MCF 10A (cell line): ENCODE data around the gene ZFYVE28. TPM values are rescaled to one million over a fixed set of nuclear protein-coding genes. Genes with fewer than 3 reads are reported as not detected.

ENCODE experiments used
- BruUV-seq: library from RNA; stranded (reverse); fragments of 400-500 nt; replicated peaks from 2 replicates; lab custom pipeline; 2021; lab: Mats Ljungman, UMichigan
- CTCF ChIA-PET: fragments of 300-600 bp; sonication (Branson Sonifier 250); formaldehyde crosslinking; extraction: SDS; loops from one replicate; lab custom pipeline; 2021; ENCODE audit warnings: antibody characterized with exemption, inconsistent platforms; lab: Yijun Ruan, JAX
- POLR2A ChIA-PET: fragments of 300-600, 350-650 bp; sonication (Branson Sonifier 250); formaldehyde crosslinking; extraction: SDS; loops from one replicate; lab custom pipeline; 2020; ENCODE audit warnings: antibody characterized with exemption, inconsistent platforms; lab: Yijun Ruan, JAX
- DNase-seq: peaks from one replicate; pipeline ENCODE4 v3.0.0-alpha.2; 2018; ENCODE audit not compliant: unreplicated experiment
- H3K27ac Mint-ChIP-seq: one replicate; pipeline ENCODE4 v1.8.0; 2022; ENCODE audit warnings: mild to moderate bottlenecking, low read depth, mixed read lengths; ENCODE audit not compliant: unreplicated experiment
- H3K27me3 Mint-ChIP-seq: one replicate; pipeline ENCODE4 v1.8.0; 2022; ENCODE audit warnings: mixed read lengths; ENCODE audit not compliant: insufficient read depth, unreplicated experiment
- H3K36me3 Mint-ChIP-seq: one replicate; pipeline ENCODE4 v1.8.0; 2022; ENCODE audit warnings: mild to moderate bottlenecking, moderate library complexity, mixed read lengths; ENCODE audit not compliant: insufficient read depth, unreplicated experiment
- H3K4me1 Mint-ChIP-seq: one replicate; pipeline ENCODE4 v1.8.0; 2022; ENCODE audit warnings: mixed read lengths; ENCODE audit not compliant: insufficient read depth, unreplicated experiment
- H3K4me3 Mint-ChIP-seq: one replicate; pipeline ENCODE4 v1.8.0; 2022; ENCODE audit warnings: mild to moderate bottlenecking, moderate library complexity, mixed read lengths; ENCODE audit not compliant: unreplicated experiment
- H3K9me3 Mint-ChIP-seq: one replicate; pipeline ENCODE4 v1.8.0; 2022; ENCODE audit warnings: mixed read lengths; ENCODE audit not compliant: unreplicated experiment
- CTCF ChIP-seq: fragments of 200-600 bp; IDR thresholded peaks from one replicate; pipeline ENCODE4 v1.8.0; 2022; ENCODE audit warnings: antibody characterized with exemption, mild to moderate bottlenecking; ENCODE audit not compliant: unreplicated experiment
- intact Hi-C: fragments of 100-400 bp; cut with micrococcal nuclease; formaldehyde crosslinking; loops from 2 replicates; pipeline ENCODE4 v1.14.1; 2022
- total RNA-seq: library from RNA; stranded (reverse); gene quantifications from 2 replicates; pipeline ENCODE4 v1.2.3, GENCODE V29; 2022

ZFYVE28 gene
- total RNA-seq, 1 experiment from 2014 or later, result 1.6 TPM

GRCh38 chr4:2296631-2297601 lies 121.5 kb downstream of the ZFYVE28 start:
- no TSS peak for BruUV-seq
- no peak overlapping the region for H3K4me3 Mint-ChIP-seq
- intact Hi-C loops, result no loop called here
- H3K4me1 Mint-ChIP-seq, result no peaks in the 10 kb centered on the region
- H3K9me3 Mint-ChIP-seq, result no peaks in the 10 kb centered on the region
- no peak for TF ChIP-seq CTCF
- ChIA-PET POLR2A (no interaction called here), CTCF (no interaction called here)
- H3K27ac Mint-ChIP-seq, result no peak overlapping the region
- no peaks in the 10 kb centered on the region for H3K36me3 Mint-ChIP-seq
- peaks cover 18% of the 10 kb centered on the region for H3K27me3 Mint-ChIP-seq
- no peak for DNase-seq

GRCh38 chr4:2295900-2296442 lies 122.5 kb downstream of the ZFYVE28 start:
- CTCF ChIA-PET, result no interaction called here
- TF ChIP-seq CTCF, result no peak
- H3K27me3 Mint-ChIP-seq, result peaks cover 18% of the 10 kb centered on the region
- H3K4me3 Mint-ChIP-seq, result no peak overlapping the region
- no peaks in the 10 kb centered on the region for H3K9me3 Mint-ChIP-seq
- DNase-seq, result no peak
- no peaks in the 10 kb centered on the region for H3K4me1 Mint-ChIP-seq
- POLR2A ChIA-PET, result no interaction called here
- H3K36me3 Mint-ChIP-seq, result no peaks in the 10 kb centered on the region
- BruUV-seq, result no TSS peak
- H3K27ac Mint-ChIP-seq, result no peak overlapping the region
- intact Hi-C loops, result no loop called here

- Mint-ChIP-seq H3K4me1 (no peaks in the 10 kb centered on the region), H3K27ac (no peak overlapping the region), H3K4me3 (no peak overlapping the region), H3K27me3 (peaks cover 18% of the 10 kb centered on the region), H3K9me3 (no peaks in the 10 kb centered on the region), H3K36me3 (no peaks in the 10 kb centered on the region)
- TF ChIP-seq CTCF, result no peak
- POLR2A ChIA-PET, result no interaction called here
- no peak for DNase-seq
- CTCF ChIA-PET, result no interaction called here
- intact Hi-C loops, result no loop called here
- BruUV-seq, result no TSS peak
Observed at GRCh38 chr4:2295500-2295899, 122.9 kb downstream of the ZFYVE28 start.

GRCh38 chr4:2292646-2293108 lies 125.8 kb downstream of the ZFYVE28 start:
- no peaks in the 10 kb centered on the region for H3K36me3 Mint-ChIP-seq
- BruUV-seq, result no TSS peak
- no peaks in the 10 kb centered on the region for H3K9me3 Mint-ChIP-seq
- no peak overlapping the region for H3K27ac Mint-ChIP-seq
- H3K27me3 Mint-ChIP-seq, result peaks cover 7% of the 10 kb centered on the region
- POLR2A ChIA-PET, result no interaction called here
- intact Hi-C loops, result no loop called here
- CTCF ChIA-PET, result no interaction called here
- no peak for TF ChIP-seq CTCF
- no peak overlapping the region for H3K4me3 Mint-ChIP-seq
- H3K4me1 Mint-ChIP-seq, result no peaks in the 10 kb centered on the region
- DNase-seq, result no peak
